HL-60 (cell line): ENCODE measurements around the gene INVS.
"Not testable (repeated sequence)": the region's sequence is repeated elsewhere in the genome, so short reads cannot be mapped to it uniquely, and the experiment has no call there.

ENCODE experiments used
- DNase-seq, 2 experiments: peaks; one replicate each; pipeline ENCODE4 v3.0.0-alpha.2; 2010 to 2020; ENCODE audit warnings: low read depth in 1 of 2, low spot score in 1 of 2
- H3K27ac ChIP-seq: fragments of 250-450 bp; sonication (Bioruptor Pico); replicated peaks from 2 replicates; pipeline ENCODE4 v1.5.1; 2020; ENCODE audit warnings: mild to moderate bottlenecking, moderate library complexity
- H3K27me3 ChIP-seq: fragments of 250-450 bp; sonication (Bioruptor Pico); 2 replicates; pipeline ENCODE4 v1.5.1; 2021; ENCODE audit warnings: mild to moderate bottlenecking, moderate library complexity; ENCODE audit not compliant: insufficient read depth, poor library complexity, severe bottlenecking
- H3K4me3 ChIP-seq: replicated peaks from 2 replicates; pipeline ENCODE4 v1.5.1; 2011; ENCODE audit warnings: mild to moderate bottlenecking, control low read depth, low read length; ENCODE audit not compliant: insufficient read depth
- GABPA ChIP-seq: IDR thresholded peaks from 2 replicates; pipeline ENCODE4 v1.6.1; 2012; ENCODE audit warnings: low read depth
- POLR2AphosphoS5 ChIP-seq: IDR thresholded peaks from 2 replicates; pipeline ENCODE4 v1.6.1; 2012; ENCODE audit warnings: low read depth
- REST ChIP-seq: IDR thresholded peaks from 2 replicates; pipeline ENCODE4 v1.6.1; 2012; ENCODE audit warnings: low read depth; ENCODE audit not compliant: insufficient replicate concordance
- SPI1 ChIP-seq: IDR thresholded peaks from 2 replicates; pipeline ENCODE4 v1.6.1; 2012; ENCODE audit warnings: low read depth, mild to moderate bottlenecking, borderline replicate concordance
- TF ChIP-seq, protein P1 (sequence below): IDR thresholded peaks from one replicate; pipeline ENCODE4 v1.5.1; 2011; ENCODE audit warnings: low read length, control low read depth, inconsistent platforms; ENCODE audit not compliant: insufficient read depth

The INVS gene

GRCh38 chr9:100322954-100323536, 224.0 kb downstream of the INVS start:
- Histone ChIP-seq H3K27ac (no peak overlapping the region), H3K4me3 (no peak overlapping the region), H3K27me3 (no peaks in the 10 kb centered on the region)
- no peak for TF ChIP-seq GABPA
- TF ChIP-seq, protein P1, sequence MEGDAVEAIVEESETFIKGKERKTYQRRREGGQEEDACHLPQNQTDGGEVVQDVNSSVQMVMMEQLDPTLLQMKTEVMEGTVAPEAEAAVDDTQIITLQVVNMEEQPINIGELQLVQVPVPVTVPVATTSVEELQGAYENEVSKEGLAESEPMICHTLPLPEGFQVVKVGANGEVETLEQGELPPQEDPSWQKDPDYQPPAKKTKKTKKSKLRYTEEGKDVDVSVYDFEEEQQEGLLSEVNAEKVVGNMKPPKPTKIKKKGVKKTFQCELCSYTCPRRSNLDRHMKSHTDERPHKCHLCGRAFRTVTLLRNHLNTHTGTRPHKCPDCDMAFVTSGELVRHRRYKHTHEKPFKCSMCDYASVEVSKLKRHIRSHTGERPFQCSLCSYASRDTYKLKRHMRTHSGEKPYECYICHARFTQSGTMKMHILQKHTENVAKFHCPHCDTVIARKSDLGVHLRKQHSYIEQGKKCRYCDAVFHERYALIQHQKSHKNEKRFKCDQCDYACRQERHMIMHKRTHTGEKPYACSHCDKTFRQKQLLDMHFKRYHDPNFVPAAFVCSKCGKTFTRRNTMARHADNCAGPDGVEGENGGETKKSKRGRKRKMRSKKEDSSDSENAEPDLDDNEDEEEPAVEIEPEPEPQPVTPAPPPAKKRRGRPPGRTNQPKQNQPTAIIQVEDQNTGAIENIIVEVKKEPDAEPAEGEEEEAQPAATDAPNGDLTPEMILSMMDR, result peak; percentile 72
- TF ChIP-seq POLR2AphosphoS5, result no peak
- no peak for TF ChIP-seq REST
- peak in 1 of 2 experiments; percentile 30 for DNase-seq

DNA sequence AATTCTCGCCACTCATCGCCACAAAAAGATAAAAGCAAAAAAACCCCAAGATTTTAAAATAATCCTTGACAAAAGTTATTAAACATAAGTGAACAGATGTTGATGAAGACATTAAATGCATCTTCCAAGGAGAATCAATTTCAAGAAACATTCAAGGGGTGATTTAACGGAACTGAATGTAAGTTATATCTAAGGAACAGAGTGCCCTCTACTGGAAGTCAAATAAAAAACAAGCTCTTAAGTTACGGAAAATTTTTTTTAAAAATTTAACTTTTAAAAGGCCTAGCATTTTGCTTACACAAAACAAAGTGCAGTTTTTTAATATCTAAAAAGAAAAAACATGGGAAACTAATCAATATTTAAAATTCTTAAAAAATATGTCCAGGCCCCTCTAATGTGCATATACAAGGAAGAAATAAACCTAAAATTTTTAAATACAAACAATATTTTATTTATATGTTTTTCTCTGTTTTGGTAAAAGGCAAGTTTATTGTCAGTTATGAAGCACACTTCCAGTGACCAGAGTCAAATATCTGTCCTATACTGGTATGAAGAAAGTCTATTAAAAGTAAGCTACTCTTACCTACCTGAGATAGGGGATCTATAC, 225.7 kb downstream of the INVS start:
- Histone ChIP-seq H3K27me3 (no peaks in the 10 kb centered on the region), H3K27ac (no peak overlapping the region), H3K4me3 (no peak overlapping the region)
- DNase-seq, result peak in 1 of 2 experiments; percentile 29
- no peak for TF ChIP-seq GABPA

DNA sequence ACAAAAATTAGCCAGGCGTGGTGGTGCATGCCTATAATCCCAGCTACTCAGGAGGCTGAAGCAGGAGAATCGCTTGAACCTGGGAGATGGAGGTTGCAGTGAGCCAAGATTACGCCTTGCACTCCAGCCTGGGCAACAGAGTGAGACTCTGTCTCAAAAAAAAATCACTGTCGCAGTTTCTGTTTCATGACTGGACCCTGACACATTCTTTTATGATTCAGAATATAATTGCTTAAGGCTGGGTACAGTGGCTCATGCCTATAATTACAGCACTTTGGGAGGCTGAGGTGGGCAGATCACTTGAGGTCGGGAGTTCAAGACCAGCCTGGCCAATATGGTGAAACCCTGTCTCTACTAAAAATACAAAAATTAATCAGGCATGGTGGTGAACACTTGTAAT, 239.7 kb downstream of the INVS start:
- H3K27ac ChIP-seq, DNase-seq, H3K27me3 ChIP-seq, H3K4me3 ChIP-seq: not testable (repeated sequence)

GRCh38 chr9:100340224-100340623, 241.2 kb downstream of the INVS start:
- no peak overlapping the region for H3K4me3 ChIP-seq
- DNase-seq, result no peak
- TF ChIP-seq REST (no peak), GABPA (no peak), SPI1 (no peak), POLR2AphosphoS5 (no peak)
- TF ChIP-seq, protein P1, result no peak
- H3K27me3 ChIP-seq, result no peaks in the 10 kb centered on the region
- H3K27ac ChIP-seq, result no peak overlapping the region

GRCh38 chr9:100341889-100342288, 242.8 kb downstream of the INVS start:
- H3K4me3 ChIP-seq, result no peak overlapping the region
- no peak for DNase-seq
- no peak overlapping the region for H3K27ac ChIP-seq
- TF ChIP-seq GABPA (no peak), REST (no peak), POLR2AphosphoS5 (no peak)
- TF ChIP-seq, protein P1, result no peak
- H3K27me3 ChIP-seq, result no peaks in the 10 kb centered on the region
